ENCODE results near the gene SRSF10.

SRSF10 gene

GRCh38 chr1:23967871-23968270, 12.3 kb downstream of the SRSF10 start:
- H3K9me3 ChIP-seq (ENCODE audit: low read length), result no peaks in the 10 kb centered on the region
- no peaks in the 10 kb centered on the region for H3K9me2 ChIP-seq (ENCODE audit: low read depth, low read length)
- no peak overlapping the region for H3K4me3 ChIP-seq (ENCODE audit: low read depth, low read length, poor library complexity, severe bottlenecking)
- no peak overlapping the region for H3K9ac ChIP-seq (ENCODE audit: low read length)
- H3K4me1 ChIP-seq (ENCODE audit: insufficient read depth, low read length, severe bottlenecking), result peaks cover 29% of the 10 kb centered on the region
- H3F3A ChIP-seq (ENCODE audit: insufficient read depth, low read length), result peaks cover 46% of the 10 kb centered on the region
- TF ChIP-seq EZH2 (IDR thresholded peaks at IDR 0.05; ENCODE audit: borderline replicate concordance, low read length), result no peak
- TF ChIP-seq, protein P1, sequence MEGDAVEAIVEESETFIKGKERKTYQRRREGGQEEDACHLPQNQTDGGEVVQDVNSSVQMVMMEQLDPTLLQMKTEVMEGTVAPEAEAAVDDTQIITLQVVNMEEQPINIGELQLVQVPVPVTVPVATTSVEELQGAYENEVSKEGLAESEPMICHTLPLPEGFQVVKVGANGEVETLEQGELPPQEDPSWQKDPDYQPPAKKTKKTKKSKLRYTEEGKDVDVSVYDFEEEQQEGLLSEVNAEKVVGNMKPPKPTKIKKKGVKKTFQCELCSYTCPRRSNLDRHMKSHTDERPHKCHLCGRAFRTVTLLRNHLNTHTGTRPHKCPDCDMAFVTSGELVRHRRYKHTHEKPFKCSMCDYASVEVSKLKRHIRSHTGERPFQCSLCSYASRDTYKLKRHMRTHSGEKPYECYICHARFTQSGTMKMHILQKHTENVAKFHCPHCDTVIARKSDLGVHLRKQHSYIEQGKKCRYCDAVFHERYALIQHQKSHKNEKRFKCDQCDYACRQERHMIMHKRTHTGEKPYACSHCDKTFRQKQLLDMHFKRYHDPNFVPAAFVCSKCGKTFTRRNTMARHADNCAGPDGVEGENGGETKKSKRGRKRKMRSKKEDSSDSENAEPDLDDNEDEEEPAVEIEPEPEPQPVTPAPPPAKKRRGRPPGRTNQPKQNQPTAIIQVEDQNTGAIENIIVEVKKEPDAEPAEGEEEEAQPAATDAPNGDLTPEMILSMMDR (IDR thresholded peaks at IDR 0.05; ENCODE audit: low read length), result no peak
- H3K27me3 ChIP-seq (ENCODE audit: insufficient read depth, low read length), result no peaks in the 10 kb centered on the region
- H2AFZ ChIP-seq (ENCODE audit: low read length), result no peak overlapping the region
- no peak overlapping the region for H3K27ac ChIP-seq (ENCODE audit: low read depth, low read length, poor library complexity, severe bottlenecking)
- H3K36me3 ChIP-seq (ENCODE audit: insufficient read depth, low read length), result peaks cover 99% of the 10 kb centered on the region
- H3K4me2 ChIP-seq (ENCODE audit: low read length), result no peak overlapping the region
- H4K20me1 ChIP-seq (ENCODE audit: insufficient read depth, low read length), result no peaks in the 10 kb centered on the region
- H3K79me2 ChIP-seq (ENCODE audit: insufficient read depth, low read length), result peaks cover 5% of the 10 kb centered on the region

DNA sequence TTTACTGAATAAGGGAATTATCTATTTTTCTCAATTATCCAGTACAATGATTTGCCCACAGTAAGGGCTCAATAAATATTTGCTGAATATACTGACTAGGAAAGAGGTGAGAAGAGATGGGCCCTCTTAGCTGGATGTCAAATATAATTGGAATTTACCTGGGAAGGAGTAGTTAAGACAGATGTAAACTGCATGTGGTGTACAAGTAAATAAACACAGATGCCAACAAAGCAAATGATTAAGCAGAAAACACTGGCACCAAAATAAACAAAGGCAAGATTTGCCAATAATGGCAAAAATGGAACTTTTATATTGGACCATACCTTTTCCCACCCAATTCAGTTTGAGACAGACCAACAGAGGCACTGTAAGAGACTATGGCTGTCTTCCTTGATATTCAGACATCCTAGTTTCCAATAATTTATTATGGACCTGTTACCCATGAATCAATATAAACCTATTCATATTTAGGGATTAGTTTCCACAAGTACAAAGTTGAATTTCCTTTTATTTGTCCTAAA, 13.1 kb downstream of the SRSF10 start:
- Histone ChIP-seq H2AFZ (ENCODE audit: low read length) (no peak overlapping the region), H3K27ac (ENCODE audit: low read depth, low read length, poor library complexity, severe bottlenecking) (no peak overlapping the region), H3K36me3 (ENCODE audit: insufficient read depth, low read length) (peaks cover 92% of the 10 kb centered on the region), H4K20me1 (ENCODE audit: insufficient read depth, low read length) (no peaks in the 10 kb centered on the region), H3K27me3 (ENCODE audit: insufficient read depth, low read length) (no peaks in the 10 kb centered on the region), H3K9ac (ENCODE audit: low read length) (no peak overlapping the region), H3K9me3 (ENCODE audit: low read length) (no peaks in the 10 kb centered on the region), H3K79me2 (ENCODE audit: insufficient read depth, low read length) (peaks cover 4% of the 10 kb centered on the region; the same call in 1 of the 2 replicates), H3K4me1 (ENCODE audit: insufficient read depth, low read length, severe bottlenecking) (peaks cover 29% of the 10 kb centered on the region), H3K4me3 (ENCODE audit: low read depth, low read length, poor library complexity, severe bottlenecking) (no peak overlapping the region), H3K9me2 (ENCODE audit: low read depth, low read length) (no peaks in the 10 kb centered on the region), H3F3A (ENCODE audit: insufficient read depth, low read length) (peaks cover 46% of the 10 kb centered on the region), H3K4me2 (ENCODE audit: low read length) (no peak overlapping the region)
- TF ChIP-seq, protein P1 (IDR thresholded peaks at IDR 0.05; ENCODE audit: low read length), result no peak
- TF ChIP-seq EZH2 (IDR thresholded peaks at IDR 0.05; ENCODE audit: borderline replicate concordance, low read length), result no peak

GRCh38 chr1:23964790-23965740, 15.1 kb downstream of the SRSF10 start:
- Histone ChIP-seq H3K27ac (ENCODE audit: low read depth, low read length, poor library complexity, severe bottlenecking) (peak overlapping the region; percentile 43), H3K27me3 (ENCODE audit: insufficient read depth, low read length) (no peaks in the 10 kb centered on the region), H3K9me3 (ENCODE audit: low read length) (no peaks in the 10 kb centered on the region), H3K4me1 (ENCODE audit: insufficient read depth, low read length, severe bottlenecking) (peaks cover 42% of the 10 kb centered on the region), H2AFZ (ENCODE audit: low read length) (no peak overlapping the region), H3K79me2 (ENCODE audit: insufficient read depth, low read length) (peaks cover 18% of the 10 kb centered on the region), H3K9me2 (ENCODE audit: low read depth, low read length) (no peaks in the 10 kb centered on the region), H3K36me3 (ENCODE audit: insufficient read depth, low read length) (peaks cover 92% of the 10 kb centered on the region), H3K4me3 (ENCODE audit: low read depth, low read length, poor library complexity, severe bottlenecking) (no peak overlapping the region), H3F3A (ENCODE audit: insufficient read depth, low read length) (peaks cover 46% of the 10 kb centered on the region), H3K4me2 (ENCODE audit: low read length) (no peak overlapping the region), H4K20me1 (ENCODE audit: insufficient read depth, low read length) (no peaks in the 10 kb centered on the region), H3K9ac (ENCODE audit: low read length) (no peak overlapping the region)
- TF ChIP-seq EZH2 (IDR thresholded peaks at IDR 0.05; ENCODE audit: borderline replicate concordance, low read length), result no peak
